GM18951 (cell line): ENCODE results near the gene MRPS34.

Source experiments
- POLR2A ChIP-seq: IDR thresholded peaks from 4 replicates; pipeline ENCODE4 v1.6.1; 2011; ENCODE audit warnings: mild to moderate bottlenecking; ENCODE audit not compliant: insufficient read length, insufficient read depth; ENCODE audit errors: extremely low read depth
- in situ Hi-C: fragments of 300-500 bp; cut with MboI; formaldehyde crosslinking; loops from one replicate; pipeline ENCODE4 v1.12.0; 2022; ENCODE audit warnings: low sequenced_read_pairs, mixed read lengths, inconsistent platforms; ENCODE audit not compliant: unreplicated experiment

Gene MRPS34

DNA sequence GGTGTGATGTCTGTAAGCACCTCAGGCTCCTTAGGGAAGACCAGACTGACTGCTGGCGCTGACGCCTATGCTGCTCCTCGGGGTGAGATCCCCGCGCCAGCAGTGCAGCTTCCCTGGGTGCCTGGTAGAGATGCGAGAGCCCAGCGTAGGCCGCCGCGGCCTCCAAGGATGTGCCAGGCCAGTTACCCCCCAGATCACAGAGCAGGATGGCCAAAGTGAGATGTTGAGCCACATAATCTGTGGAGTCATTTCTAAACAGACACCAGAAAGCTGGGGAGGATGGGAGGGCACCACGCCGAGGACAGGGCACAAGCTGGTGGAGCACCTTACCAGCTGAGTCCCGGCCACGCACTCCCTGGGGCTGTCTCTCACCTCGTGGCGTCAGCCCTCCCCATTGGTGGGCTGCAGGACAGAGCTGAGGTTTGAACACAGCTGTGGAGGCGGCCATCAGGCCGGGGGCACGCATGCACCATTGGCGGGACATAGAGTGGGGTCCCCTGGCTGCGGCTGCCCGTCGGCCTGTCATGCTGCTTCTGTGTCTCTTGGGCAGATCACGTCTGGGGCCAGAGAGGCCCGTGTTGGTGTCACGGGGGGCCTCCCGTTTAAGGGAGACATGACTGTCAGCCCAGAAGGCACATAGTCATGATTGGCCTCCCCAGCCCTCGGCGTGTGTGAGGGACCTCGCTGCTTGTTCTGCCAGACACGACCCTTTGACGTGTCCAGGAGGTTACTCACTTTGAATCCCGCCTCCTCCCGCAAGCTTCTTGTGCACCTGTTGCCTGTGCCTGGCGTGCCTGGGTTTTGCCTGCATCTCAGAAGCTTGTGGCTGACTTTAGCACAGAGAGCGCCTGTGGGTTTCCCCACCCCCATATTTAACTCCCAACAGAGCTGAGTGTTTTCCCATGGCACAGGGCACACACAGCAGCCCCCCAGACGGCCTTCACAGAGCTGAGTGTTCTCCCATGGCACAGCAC lies 45.0 kb downstream of the MRPS34 start:
- in situ Hi-C loops: no loop called here
- TF ChIP-seq POLR2A: no peak

DNA sequence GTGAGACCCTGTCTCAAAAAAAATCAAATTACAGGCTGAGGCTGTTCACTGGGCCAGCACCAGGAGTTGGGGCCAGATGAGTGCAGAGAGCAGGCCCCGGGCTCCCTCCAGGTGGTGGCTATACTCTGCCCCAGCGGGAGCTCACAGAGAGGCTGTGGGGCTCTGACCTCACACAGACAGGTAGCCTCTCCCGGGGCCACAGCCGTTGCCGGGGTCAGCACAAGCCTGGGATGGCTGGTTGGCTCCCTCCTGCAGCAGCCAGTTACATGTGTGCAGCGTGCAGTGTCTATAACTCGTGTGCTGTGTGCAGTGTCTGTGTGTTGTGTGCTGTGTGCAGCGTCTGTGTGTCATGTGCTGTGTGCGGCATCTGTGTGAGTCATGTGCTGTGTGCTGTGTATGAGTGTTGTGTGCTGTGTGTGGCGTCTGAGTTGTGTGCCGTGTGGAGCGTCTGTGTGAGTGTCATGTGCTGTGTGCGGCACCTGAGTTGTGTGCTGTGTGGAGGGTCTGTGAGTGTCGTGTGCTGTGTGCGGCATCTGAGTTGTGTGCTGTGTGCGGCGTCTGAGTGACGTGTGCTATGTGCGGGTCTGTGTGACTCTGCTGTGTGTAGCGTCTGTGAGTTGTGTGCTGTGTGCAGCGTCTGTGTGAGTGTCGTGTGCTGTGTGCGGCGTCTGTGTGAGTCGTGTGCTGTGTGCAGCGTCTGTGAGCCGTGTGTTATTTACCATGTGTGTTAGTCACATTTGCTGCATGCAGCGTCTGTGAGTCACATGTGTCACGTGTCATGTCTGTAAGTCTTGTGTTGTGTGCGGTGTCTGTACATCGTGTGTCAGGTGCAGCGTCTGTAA lies 46.1 kb downstream of the MRPS34 start:
- TF ChIP-seq POLR2A: no peak
- in situ Hi-C loops: no loop called here

DNA sequence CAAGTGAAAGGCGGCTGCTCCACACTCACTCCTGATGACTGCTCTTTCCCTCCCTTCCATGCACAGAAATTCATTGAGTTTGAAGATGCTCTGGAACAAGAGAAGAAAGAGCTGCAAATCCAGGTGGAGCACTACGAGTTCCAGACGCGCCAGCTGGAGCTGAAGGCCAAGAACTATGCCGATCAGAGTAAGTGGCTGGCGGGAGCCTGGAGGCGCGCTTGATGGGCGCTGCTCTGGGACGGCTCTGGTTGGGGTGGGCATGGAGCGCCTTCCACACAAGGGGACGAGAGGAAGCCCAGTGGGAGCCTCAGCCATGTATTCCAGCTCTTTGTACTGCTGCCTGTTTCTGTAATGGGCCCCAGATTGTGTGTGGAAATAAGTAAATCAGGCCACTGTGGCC lies 48.4 kb downstream of the MRPS34 start:
- TF ChIP-seq POLR2A: no peak
- in situ Hi-C loops: no loop called here

DNA sequence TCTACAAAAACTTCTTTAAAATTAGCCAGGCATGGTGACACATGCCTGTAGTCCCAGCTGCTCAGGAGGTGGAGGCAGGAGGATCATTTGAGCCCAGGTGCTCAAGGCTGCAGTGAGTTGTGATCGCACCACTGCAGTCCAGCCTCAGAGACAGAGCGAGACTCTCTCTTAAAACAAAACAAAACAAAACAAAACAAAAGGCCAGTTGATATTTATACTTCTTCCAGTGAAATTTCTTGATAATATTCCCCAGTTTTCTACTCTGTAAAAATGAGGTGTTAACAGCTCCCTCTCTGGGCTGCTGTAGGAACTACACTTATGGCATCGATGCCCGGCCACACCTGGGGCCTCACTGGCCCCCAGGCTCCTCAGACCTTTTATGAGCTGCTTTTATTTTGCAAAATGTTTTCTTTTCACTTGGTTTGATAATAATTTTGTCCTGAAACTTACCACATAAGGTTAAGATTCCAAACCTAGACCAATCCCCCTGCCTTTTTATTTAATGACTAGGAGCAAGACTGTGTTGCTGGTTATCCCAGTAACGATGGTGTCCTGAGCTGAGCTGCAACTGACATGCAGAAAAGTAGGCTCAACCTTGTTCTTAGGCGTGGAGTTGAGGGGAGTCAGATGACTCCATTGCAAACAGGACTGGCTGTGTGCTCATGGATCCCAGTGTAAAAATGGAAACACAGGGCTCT lies 49.3 kb downstream of the MRPS34 start:
- in situ Hi-C loops: no loop called here

More for the DNA sequence above, 49.3 kb downstream of the MRPS34 start:
- TF ChIP-seq POLR2A: no peak
